ENCODE measurements around the gene IGFBP2.

GRCh38 chr2:216679658-216680024 lies 46.4 kb downstream of the IGFBP2 start:
- TF ChIP-seq CTCF (IDR thresholded peaks at IDR 0.05; ENCODE audit: insufficient read depth, low read length, poor library complexity, severe bottlenecking) (no peak), EZH2phosphoT487 (conservative IDR thresholded peaks at IDR 0.05; ENCODE audit: low read length) (no peak)
